ENCODE data around the gene CLEC17A.
"Not testable (repeated sequence)": the region's sequence is repeated elsewhere in the genome, so short reads cannot be mapped to it uniquely, and the experiment has no call there.

The CLEC17A gene

GRCh38 chr19:14559916-14560775 is 22.7 kb upstream of the CLEC17A start:
- no peak for DNase-seq (ENCODE audit: low read depth in 2 of 2)

- no peak for DNase-seq (ENCODE audit: low read depth in 2 of 2)
Observed at GRCh38 chr19:14560776-14561108, 22.1 kb upstream of the CLEC17A start.

- no peak for DNase-seq (ENCODE audit: low read depth in 2 of 2)
Observed at GRCh38 chr19:14561249-14561648, 21.6 kb upstream of the CLEC17A start.

- no peak for DNase-seq (ENCODE audit: low read depth in 2 of 2)
Observed at GRCh38 chr19:14561847-14562351, 21.0 kb upstream of the CLEC17A start.

- no peak for DNase-seq (ENCODE audit: low read depth in 2 of 2)
Observed at GRCh38 chr19:14562660-14563589, 20.0 kb upstream of the CLEC17A start.

GRCh38 chr19:14563590-14563926 is 19.3 kb upstream of the CLEC17A start:
- DNase-seq (ENCODE audit: low read depth in 2 of 2) = no peak

- no peak for DNase-seq (ENCODE audit: low read depth in 2 of 2)
Observed at GRCh38 chr19:14563989-14564651, 18.8 kb upstream of the CLEC17A start.

- DNase-seq (ENCODE audit: low read depth in 2 of 2) = not testable (repeated sequence)
Observed at GRCh38 chr19:14564652-14565297, 18.1 kb upstream of the CLEC17A start.

GRCh38 chr19:14565298-14565679 is 17.6 kb upstream of the CLEC17A start:
- DNase-seq (ENCODE audit: low read depth in 2 of 2) = no peak

GRCh38 chr19:14565765-14566711 is 16.8 kb upstream of the CLEC17A start:
- no peak for DNase-seq (ENCODE audit: low read depth in 2 of 2)

- DNase-seq (ENCODE audit: low read depth in 2 of 2) = no peak
Observed at GRCh38 chr19:14566712-14567077, 16.2 kb upstream of the CLEC17A start.

GRCh38 chr19:14567079-14567478 is 15.8 kb upstream of the CLEC17A start:
- no peak for DNase-seq (ENCODE audit: low read depth in 2 of 2)

- no peak for DNase-seq (ENCODE audit: low read depth in 2 of 2)
Observed at GRCh38 chr19:14570864-14571527, 11.9 kb upstream of the CLEC17A start.

GRCh38 chr19:14571695-14572490 is 11.0 kb upstream of the CLEC17A start, which contains the start of gene NDUFB7:
Gene NDUFB7, minus strand, starts transcription at chr19:14572066. Its CDS starts 66 bp downstream, at chr19:14572000.
- DNase-seq (ENCODE audit: low read depth in 2 of 2) = peak; percentile 77 to 82

GRCh38 chr19:14575428-14575980 is 7.4 kb upstream of the CLEC17A start:
- no peak for DNase-seq (ENCODE audit: low read depth in 2 of 2)

- DNase-seq (ENCODE audit: low read depth in 2 of 2) = no peak
Observed at GRCh38 chr19:14576363-14576762, 6.5 kb upstream of the CLEC17A start.

- DNase-seq (ENCODE audit: low read depth in 2 of 2) = no peak
Observed at GRCh38 chr19:14577264-14577663, 5.6 kb upstream of the CLEC17A start.

- no peak for DNase-seq (ENCODE audit: low read depth in 2 of 2)
Observed at GRCh38 chr19:14577885-14578427, 4.9 kb upstream of the CLEC17A start.
